ENCODE data around the gene LY86. TPM values are rescaled to one million over a fixed set of nuclear protein-coding genes. Genes with fewer than 3 reads are reported as not detected.

LY86 gene
- total RNA-seq, 4 donors from 2014 or later: 0.73 to 4.4 TPM; not detected in 2

DNA sequence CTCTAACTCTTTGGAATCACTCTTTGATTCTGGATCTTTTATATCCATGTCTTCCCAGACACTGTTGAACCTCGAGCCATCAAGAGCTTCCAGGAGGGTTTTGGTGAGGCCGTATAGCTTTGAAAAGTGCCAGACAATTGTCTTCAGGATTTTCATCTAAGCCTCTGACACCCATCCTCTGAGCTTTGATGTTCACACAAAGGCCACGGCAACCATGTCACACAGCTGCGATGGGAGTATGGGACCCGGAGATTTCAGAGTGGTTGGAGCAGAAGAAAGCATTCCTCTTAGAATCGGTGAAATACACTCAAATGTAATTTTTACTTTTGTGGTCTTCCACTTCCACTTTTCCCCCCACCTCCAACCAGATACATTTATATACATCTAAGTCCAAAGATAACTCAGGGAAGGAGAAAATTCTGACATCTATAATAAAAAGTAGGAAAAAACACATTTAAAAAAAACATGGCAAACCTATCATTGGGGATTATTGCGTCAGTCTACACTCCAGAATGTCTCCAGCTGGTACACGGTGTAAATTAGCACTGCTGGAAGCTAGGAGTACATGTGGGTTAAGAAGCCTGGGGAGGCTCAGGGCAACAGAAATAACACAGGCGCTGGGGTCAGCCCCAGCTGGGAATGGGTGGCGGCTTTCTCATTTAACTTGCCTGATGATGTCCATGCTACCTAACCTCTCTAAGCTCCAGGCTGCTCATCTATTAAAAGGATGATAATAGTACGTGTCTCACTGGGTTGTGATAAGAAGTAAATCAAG, 92.7 kb downstream of the LY86 start:
- H3K36me3 ChIP-seq: no peaks in the 10 kb centered on the region
- H3K27me3 ChIP-seq: no peaks in the 10 kb centered on the region
- no peak for DNase-seq
- intact Hi-C loops (cut with DNase I; ENCODE audit: low total_unique reads): no loop called here
- no peak overlapping the region for H3K27ac ChIP-seq
- no peak overlapping the region for H3K4me3 ChIP-seq
- H3K4me1 ChIP-seq: no peaks in the 10 kb centered on the region
- H3K9me3 ChIP-seq: no peaks in the 10 kb centered on the region
- TF ChIP-seq POLR2A (IDR thresholded peaks at IDR 0.05): no peak
- TF ChIP-seq, protein P1, sequence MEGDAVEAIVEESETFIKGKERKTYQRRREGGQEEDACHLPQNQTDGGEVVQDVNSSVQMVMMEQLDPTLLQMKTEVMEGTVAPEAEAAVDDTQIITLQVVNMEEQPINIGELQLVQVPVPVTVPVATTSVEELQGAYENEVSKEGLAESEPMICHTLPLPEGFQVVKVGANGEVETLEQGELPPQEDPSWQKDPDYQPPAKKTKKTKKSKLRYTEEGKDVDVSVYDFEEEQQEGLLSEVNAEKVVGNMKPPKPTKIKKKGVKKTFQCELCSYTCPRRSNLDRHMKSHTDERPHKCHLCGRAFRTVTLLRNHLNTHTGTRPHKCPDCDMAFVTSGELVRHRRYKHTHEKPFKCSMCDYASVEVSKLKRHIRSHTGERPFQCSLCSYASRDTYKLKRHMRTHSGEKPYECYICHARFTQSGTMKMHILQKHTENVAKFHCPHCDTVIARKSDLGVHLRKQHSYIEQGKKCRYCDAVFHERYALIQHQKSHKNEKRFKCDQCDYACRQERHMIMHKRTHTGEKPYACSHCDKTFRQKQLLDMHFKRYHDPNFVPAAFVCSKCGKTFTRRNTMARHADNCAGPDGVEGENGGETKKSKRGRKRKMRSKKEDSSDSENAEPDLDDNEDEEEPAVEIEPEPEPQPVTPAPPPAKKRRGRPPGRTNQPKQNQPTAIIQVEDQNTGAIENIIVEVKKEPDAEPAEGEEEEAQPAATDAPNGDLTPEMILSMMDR (IDR thresholded peaks at IDR 0.05): no peak

GRCh38 chr6:6682225-6682624, 93.7 kb downstream of the LY86 start:
- TF ChIP-seq, protein P1 (IDR thresholded peaks at IDR 0.05): no peak
- no peak for TF ChIP-seq POLR2A (IDR thresholded peaks at IDR 0.05)
- Histone ChIP-seq H3K27me3 (no peaks in the 10 kb centered on the region), H3K36me3 (no peaks in the 10 kb centered on the region), H3K9me3 (no peaks in the 10 kb centered on the region), H3K4me1 (no peaks in the 10 kb centered on the region), H3K27ac (peak overlapping the region in 1 of 2 donors; percentile 7), H3K4me3 (no peak overlapping the region)
- no peak for DNase-seq
- intact Hi-C loops (cut with DNase I; ENCODE audit: low total_unique reads): no loop called here

DNA sequence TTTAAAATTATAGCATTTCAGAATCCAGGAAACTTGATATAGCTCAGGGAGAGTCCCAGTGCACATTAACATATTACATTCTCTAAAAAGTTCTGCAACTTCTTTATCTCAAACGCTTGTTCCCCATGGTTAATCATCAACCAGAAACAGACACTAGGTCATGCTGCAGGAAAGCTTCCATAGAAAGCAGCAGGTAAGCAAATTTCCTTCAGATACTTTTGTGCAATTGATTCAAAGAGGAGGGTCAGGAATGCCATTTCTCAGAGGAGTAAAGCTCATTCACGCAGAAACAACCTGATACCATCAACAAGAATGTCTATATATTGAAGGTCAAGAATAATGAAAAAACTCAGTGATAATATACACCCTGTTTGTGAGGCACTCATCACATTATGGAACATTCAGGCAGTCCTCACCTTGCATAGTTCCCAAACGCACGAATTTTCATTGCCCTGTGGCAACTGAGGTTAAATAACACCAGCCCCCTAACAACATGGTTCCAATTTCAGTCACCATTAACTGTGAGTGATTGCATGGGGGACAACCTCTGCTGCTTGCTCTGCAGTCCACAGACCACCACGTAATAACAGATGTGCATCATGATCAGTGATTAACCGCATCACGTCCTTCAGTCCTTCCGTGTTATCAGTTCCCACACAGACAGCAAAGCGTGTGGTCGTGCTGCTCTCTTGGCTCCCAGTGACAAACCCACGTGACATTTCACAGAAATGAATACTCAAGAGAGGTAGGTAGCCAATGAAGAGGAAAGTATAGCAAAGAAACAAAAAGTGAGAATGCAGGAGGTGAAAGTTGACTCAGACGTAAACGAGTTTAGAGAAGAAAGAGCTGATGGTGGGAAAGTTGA, 95.7 kb downstream of the LY86 start:
- no peaks in the 10 kb centered on the region for H3K4me1 ChIP-seq
- no peaks in the 10 kb centered on the region for H3K27me3 ChIP-seq
- H3K27ac ChIP-seq: no peak overlapping the region
- DNase-seq: no peak
- intact Hi-C loops (cut with DNase I; ENCODE audit: low total_unique reads): no loop called here
- no peak overlapping the region for H3K4me3 ChIP-seq
- H3K9me3 ChIP-seq: no peaks in the 10 kb centered on the region
- H3K36me3 ChIP-seq: no peaks in the 10 kb centered on the region
- TF ChIP-seq, protein P1 (IDR thresholded peaks at IDR 0.05): no peak
- TF ChIP-seq POLR2A (IDR thresholded peaks at IDR 0.05): no peak

DNA sequence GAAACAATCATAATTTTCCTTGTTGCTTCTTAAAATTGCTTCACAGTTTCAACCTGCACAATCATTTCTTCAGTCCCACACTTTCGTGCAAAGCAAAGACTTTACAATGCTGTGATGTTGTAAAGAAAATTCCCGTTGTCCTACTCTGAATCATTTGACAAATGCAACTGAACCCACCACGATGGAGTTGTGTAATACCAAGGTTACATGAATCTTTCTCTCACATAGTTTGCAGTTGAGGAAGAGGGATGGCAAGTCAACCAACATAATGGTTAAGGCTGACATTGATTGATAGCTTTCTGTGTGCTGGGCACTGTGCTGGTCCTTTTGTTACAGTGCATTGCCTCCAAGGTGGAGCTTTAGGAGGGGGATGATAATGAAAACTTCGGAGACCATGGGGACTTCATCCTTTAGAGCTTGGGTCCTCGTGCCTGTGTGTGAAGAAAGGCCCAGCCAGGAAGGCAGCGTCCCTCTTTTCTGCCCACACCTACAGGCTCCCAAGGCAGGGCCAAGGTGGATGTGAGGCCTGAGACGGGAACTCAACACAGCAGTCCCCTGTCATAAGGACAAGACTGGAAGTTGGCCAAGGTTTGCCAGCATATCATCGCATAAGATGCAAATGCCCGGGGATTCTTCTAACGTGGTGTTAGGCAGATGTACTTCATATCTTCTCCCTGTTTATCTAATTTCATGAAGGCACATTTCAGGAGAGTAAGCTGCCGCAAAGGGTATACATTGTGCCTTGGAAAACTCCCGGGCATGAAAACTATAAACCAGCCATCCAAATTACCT, 96.9 kb downstream of the LY86 start:
- TF ChIP-seq, protein P1 (IDR thresholded peaks at IDR 0.05): no peak
- no peak for TF ChIP-seq POLR2A (IDR thresholded peaks at IDR 0.05)
- intact Hi-C loops (cut with DNase I; ENCODE audit: low total_unique reads): no loop called here

More for the DNA sequence above, 96.9 kb downstream of the LY86 start:
- Histone ChIP-seq H3K4me1 (no peaks in the 10 kb centered on the region), H3K4me3 (no peak overlapping the region), H3K36me3 (no peaks in the 10 kb centered on the region), H3K9me3 (no peaks in the 10 kb centered on the region), H3K27me3 (no peaks in the 10 kb centered on the region), H3K27ac (no peak overlapping the region)
- no peak for DNase-seq

Measured in uterus (tissue), 4 donors.